GM12878 (cell line): Measurements from ENCODE around the gene PLXNB2. TPM values are rescaled to one million over a fixed set of nuclear protein-coding genes. Genes with fewer than 3 reads are reported as not detected.

Source experiments
- ATAC-seq: fragments of 200-7000 bp; cut with Tn5 transposase; 3 replicates; pipeline ENCODE4 v1.9.1; 2020; ENCODE audit warnings: mild to moderate bottlenecking, moderate library complexity
- BruUV-seq: library from RNA; stranded (reverse); fragments of 400-500 nt; replicated peaks from 2 replicates; lab custom pipeline; 2021; lab: Mats Ljungman, UMichigan
- CTCF ChIA-PET: fragments of 300-600 bp; sonication (Branson Sonifier 250); formaldehyde crosslinking; extraction: SDS; loops from one replicate; lab custom pipeline; 2021; ENCODE audit warnings: inconsistent platforms; lab: Yijun Ruan, JAX
- POLR2A ChIA-PET: fragments of 350-600 bp; formaldehyde crosslinking; extraction: SDS; loops from one replicate; lab custom pipeline; 2021; ENCODE audit warnings: inconsistent platforms; lab: Charles Lee
- RAD21 ChIA-PET: fragments of 300-600 bp; sonication (Branson Sonifier 250); formaldehyde crosslinking; loops from one replicate; lab custom pipeline; 2023; ENCODE audit warnings: antibody characterized with exemption; ENCODE audit not compliant: unreplicated experiment; lab: Charles Lee
- SMC1A ChIA-PET: fragments of 300-600 bp; sonication (Branson Sonifier 250); formaldehyde crosslinking; loops from one replicate; lab custom pipeline; 2023; ENCODE audit not compliant: unreplicated experiment, uncharacterized antibody; lab: Charles Lee
- DNase-seq: peaks from one replicate; pipeline ENCODE4 v3.0.0-alpha.2; 2011; ENCODE audit warnings: low read depth, low spot score
- FAIRE-seq: peaks from 3 replicates; lab custom pipeline; 2011; peaks lifted over from hg19 to GRCh38; lab: Jason Lieb, UNC
- H2AFZ ChIP-seq: 2 replicates; pipeline ENCODE4 v1.6.0; 2011; ENCODE audit warnings: low read depth, low read length, control low read depth; ENCODE audit not compliant: control insufficient read depth
- H3K27ac ChIP-seq: 2 replicates; pipeline ENCODE4 v1.5.1; 2011; ENCODE audit warnings: control low read depth; ENCODE audit not compliant: control insufficient read depth, insufficient read depth
- H3K27me3 ChIP-seq, 2 experiments: replicated peaks in 1 of 2; 2 replicates each; pipeline versions ENCODE4 v1.6.0 to v1.6.1; 2011; ENCODE audit warnings: low read length in 1 of 2; ENCODE audit not compliant: control insufficient read depth in 2 of 2, insufficient read depth in 2 of 2
- H3K36me3 ChIP-seq, 2 experiments: 2 replicates each; pipeline ENCODE4 v1.5.1; 2011; ENCODE audit warnings: low read length in 1 of 2; ENCODE audit not compliant: control insufficient read depth in 2 of 2, insufficient read depth in 2 of 2
- H3K4me1 ChIP-seq: 2 replicates; pipeline ENCODE4 v1.6.1; 2011; ENCODE audit warnings: mild to moderate bottlenecking, low read length, moderate library complexity, mixed read lengths; ENCODE audit not compliant: control insufficient read depth, insufficient read depth
- H3K4me2 ChIP-seq: 2 replicates; pipeline ENCODE4 v1.6.0; 2011; ENCODE audit warnings: control low read depth; ENCODE audit not compliant: control insufficient read depth, insufficient read depth
- H3K4me3 ChIP-seq: fragments of 200-600 bp; sonication (generic); 2 replicates; pipeline ENCODE4 v1.5.1; 2016
- H3K79me2 ChIP-seq: 2 replicates; pipeline ENCODE4 v1.6.0; 2011; ENCODE audit warnings: low read length; ENCODE audit not compliant: control insufficient read depth, insufficient read depth
- H3K9ac ChIP-seq: 2 replicates; pipeline ENCODE4 v1.8.0; 2011; ENCODE audit warnings: low read length, control low read depth, mixed read lengths; ENCODE audit not compliant: control insufficient read depth, insufficient read depth
- H3K9me3 ChIP-seq: replicated peaks from 3 replicates; pipeline ENCODE4 v1.5.1; 2011; ENCODE audit warnings: mild to moderate bottlenecking, low read length; ENCODE audit not compliant: control insufficient read depth, insufficient read depth
- H4K20me1 ChIP-seq: 2 replicates; pipeline ENCODE4 v1.6.0; 2011; ENCODE audit not compliant: control insufficient read depth, insufficient read depth
- ATF7 ChIP-seq: fragments of 450-650 bp; IDR thresholded peaks from 2 replicates; pipeline ENCODE4 v1.6.1; 2016; ENCODE audit warnings: low read depth, mild to moderate bottlenecking
- EGR1 ChIP-seq, 2 experiments: IDR thresholded peaks; 1 replicate in 1 of 2; 2 replicates in 1 of 2; pipeline ENCODE4 v1.6.1; 2011 to 2012; ENCODE audit warnings: low read depth in 2 of 2, low read length in 2 of 2, borderline replicate concordance in 1 of 2, mild to moderate bottlenecking in 1 of 2, moderate library complexity in 1 of 2
- GABPA ChIP-seq: IDR thresholded peaks from 2 replicates; pipeline ENCODE4 v1.6.1; 2014; ENCODE audit warnings: antibody characterized with exemption, low read depth, mild to moderate bottlenecking, inconsistent platforms
- MYC ChIP-seq: IDR thresholded peaks from 2 replicates; pipeline ENCODE4 v1.6.1; 2011; ENCODE audit warnings: mild to moderate bottlenecking, low read length, moderate library complexity, inconsistent platforms; ENCODE audit not compliant: insufficient read depth, insufficient replicate concordance, insufficient read length, severe bottlenecking
- NRF1 ChIP-seq: conservative IDR thresholded peaks from 2 replicates; pipeline ENCODE4 v1.6.1; 2011; ENCODE audit warnings: mild to moderate bottlenecking, low read depth, low read length, improper control_type of control experiment
- PKNOX1 ChIP-seq: fragments of 450-650 bp; IDR thresholded peaks from 2 replicates; pipeline ENCODE4 v1.6.1; 2016; ENCODE audit warnings: mild to moderate bottlenecking
- RUNX3 ChIP-seq: IDR thresholded peaks from 2 replicates; pipeline ENCODE4 v1.6.1; 2012; ENCODE audit warnings: low read length, inconsistent platforms
- WGBS: methylation state at CpG from one replicate; pipeline ENCODE4 v1.1.6; 2016; ENCODE audit warnings: low lambda C conversion rate; ENCODE audit not compliant: insufficient replicate concordance, insufficient coverage; ENCODE audit errors: missing lambda C conversion rate; 5-methylcytosine and 5-hydroxymethylcytosine counted together
- in situ Hi-C: fragments of 300-500 bp; cut with MboI; formaldehyde crosslinking; loops from 9 replicates; pipeline ENCODE4 v1.14.3; 2018; ENCODE audit warnings: mixed read lengths
- intact Hi-C: fragments of 100-400 bp; cut with micrococcal nuclease; formaldehyde crosslinking; loops from one replicate; pipeline ENCODE4 v1.14.2; 2022; ENCODE audit not compliant: unreplicated experiment
- polyA plus RNA-seq, 11 experiments: library from polyadenylated mRNA; depleted of rRNA in 4 of 11; unstranded in 6 of 11; stranded (reverse) in 5 of 11; fragments of >200 nt; fragmentation: Nextera tagmentation in 4 of 11; fragmentation: Illumina TruSeq in 1 of 11; extraction: Ambion mirVana in 4 of 11; extraction: Trizol in 1 of 11; gene quantifications; 1 replicate in 1 of 11; 2 replicates in 10 of 11; pipeline versions ENCODE4 v1.2.1 to v1.2.3, GENCODE V29; 2011 to 2016; ENCODE audit warnings: inconsistent platforms in 2 of 11, missing spikeins in 2 of 11, low read depth in 1 of 11
- total RNA-seq, 4 experiments: library from RNA; depleted of rRNA in 3 of 4; stranded (reverse); fragments of >200 nt in 3 of 4; fragmentation: Illumina TruSeq in 1 of 4; extraction: Trizol in 1 of 4; gene quantifications; 2 replicates each; pipeline versions ENCODE4 v1.2.1 to v1.2.3, GENCODE V29; 2013 to 2021
- TF ChIP-seq, protein P1 (sequence below): IDR thresholded peaks from 2 replicates; pipeline ENCODE4 v1.6.1; 2012; ENCODE audit warnings: mild to moderate bottlenecking, low read depth, low read length
- TF ChIP-seq, protein P2 (sequence below): fragments of 150-350 bp; IDR thresholded peaks from 2 replicates; pipeline ENCODE4 v1.6.1; 2014; ENCODE audit warnings: mild to moderate bottlenecking, low read depth, low read length

The PLXNB2 gene
- total and polyA plus RNA-seq, 10 of the 15 experiments (the other 5 are each of a cell fraction or from before 2014, with no cell fraction given): 0.68 to 134 (median 41.9) TPM

GRCh38 chr22:50269573-50269969, 37.9 kb downstream of the PLXNB2 start:
- CTCF ChIA-PET: interaction anchor here (1.2 kb wide), 1 partner anchor 18 kb away, joined by 3 read pairs; the partner anchor contains the start of gene HDAC10
- H3K9ac ChIP-seq: peak overlapping the region; percentile 39; the same call in 1 of the 2 replicates
- H2AFZ ChIP-seq: no peak overlapping the region; the same call in 1 of the 2 replicates

GRCh38 chr22:50268655-50269113, 38.8 kb downstream of the PLXNB2 start:
- no peak for FAIRE-seq
- no peak overlapping the region for H3K4me3 ChIP-seq
- TF ChIP-seq MYC (no peak), PKNOX1 (no peak), GABPA (no peak), ATF7 (no peak)
- TF ChIP-seq, protein P1, sequence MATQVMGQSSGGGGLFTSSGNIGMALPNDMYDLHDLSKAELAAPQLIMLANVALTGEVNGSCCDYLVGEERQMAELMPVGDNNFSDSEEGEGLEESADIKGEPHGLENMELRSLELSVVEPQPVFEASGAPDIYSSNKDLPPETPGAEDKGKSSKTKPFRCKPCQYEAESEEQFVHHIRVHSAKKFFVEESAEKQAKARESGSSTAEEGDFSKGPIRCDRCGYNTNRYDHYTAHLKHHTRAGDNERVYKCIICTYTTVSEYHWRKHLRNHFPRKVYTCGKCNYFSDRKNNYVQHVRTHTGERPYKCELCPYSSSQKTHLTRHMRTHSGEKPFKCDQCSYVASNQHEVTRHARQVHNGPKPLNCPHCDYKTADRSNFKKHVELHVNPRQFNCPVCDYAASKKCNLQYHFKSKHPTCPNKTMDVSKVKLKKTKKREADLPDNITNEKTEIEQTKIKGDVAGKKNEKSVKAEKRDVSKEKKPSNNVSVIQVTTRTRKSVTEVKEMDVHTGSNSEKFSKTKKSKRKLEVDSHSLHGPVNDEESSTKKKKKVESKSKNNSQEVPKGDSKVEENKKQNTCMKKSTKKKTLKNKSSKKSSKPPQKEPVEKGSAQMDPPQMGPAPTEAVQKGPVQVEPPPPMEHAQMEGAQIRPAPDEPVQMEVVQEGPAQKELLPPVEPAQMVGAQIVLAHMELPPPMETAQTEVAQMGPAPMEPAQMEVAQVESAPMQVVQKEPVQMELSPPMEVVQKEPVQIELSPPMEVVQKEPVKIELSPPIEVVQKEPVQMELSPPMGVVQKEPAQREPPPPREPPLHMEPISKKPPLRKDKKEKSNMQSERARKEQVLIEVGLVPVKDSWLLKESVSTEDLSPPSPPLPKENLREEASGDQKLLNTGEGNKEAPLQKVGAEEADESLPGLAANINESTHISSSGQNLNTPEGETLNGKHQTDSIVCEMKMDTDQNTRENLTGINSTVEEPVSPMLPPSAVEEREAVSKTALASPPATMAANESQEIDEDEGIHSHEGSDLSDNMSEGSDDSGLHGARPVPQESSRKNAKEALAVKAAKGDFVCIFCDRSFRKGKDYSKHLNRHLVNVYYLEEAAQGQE: no peak
- TF ChIP-seq, protein P2, sequence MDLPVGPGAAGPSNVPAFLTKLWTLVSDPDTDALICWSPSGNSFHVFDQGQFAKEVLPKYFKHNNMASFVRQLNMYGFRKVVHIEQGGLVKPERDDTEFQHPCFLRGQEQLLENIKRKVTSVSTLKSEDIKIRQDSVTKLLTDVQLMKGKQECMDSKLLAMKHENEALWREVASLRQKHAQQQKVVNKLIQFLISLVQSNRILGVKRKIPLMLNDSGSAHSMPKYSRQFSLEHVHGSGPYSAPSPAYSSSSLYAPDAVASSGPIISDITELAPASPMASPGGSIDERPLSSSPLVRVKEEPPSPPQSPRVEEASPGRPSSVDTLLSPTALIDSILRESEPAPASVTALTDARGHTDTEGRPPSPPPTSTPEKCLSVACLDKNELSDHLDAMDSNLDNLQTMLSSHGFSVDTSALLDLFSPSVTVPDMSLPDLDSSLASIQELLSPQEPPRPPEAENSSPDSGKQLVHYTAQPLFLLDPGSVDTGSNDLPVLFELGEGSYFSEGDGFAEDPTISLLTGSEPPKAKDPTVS: no peak

More at GRCh38 chr22:50269573-50269969, 37.9 kb downstream of the PLXNB2 start:
- Histone ChIP-seq H3K4me2 (peak overlapping the region; percentile 77), H4K20me1 (no peaks in the 10 kb centered on the region), H3K9me3 (no peaks in the 10 kb centered on the region), H3K4me3 (peak overlapping the region; percentile 76), H3K36me3 (no peaks in the 10 kb centered on the region), H3K27ac (no peak overlapping the region), H3K79me2 (no peaks in the 10 kb centered on the region), H3K27me3 (no peaks in the 10 kb centered on the region), H3K4me1 (peaks cover 12% of the 10 kb centered on the region)
- intact Hi-C loops: no loop called here
- no TSS peak for BruUV-seq
- in situ Hi-C loops: no loop called here
- ChIA-PET SMC1A (no interaction called here), RAD21 (interaction anchor here (1.1 kb wide), 1 partner anchor 18 kb away, joined by 3 read pairs; the partner anchor contains the start of gene HDAC10), POLR2A (no interaction called here)
- TF ChIP-seq EGR1 (IDR thresholded peaks at IDR 0.05; ENCODE audit: borderline replicate concordance in 1 of 2, low read depth in 2 of 2, low read length in 2 of 2): 0 out of 3 replicates have a peak, but pooled peaks of 1 of the 2 experiments have one; percentile 3
- TF ChIP-seq NRF1: no peak
- TF ChIP-seq RUNX3: peak; percentile 32; the same call in 1 of the 2 replicates
- FAIRE-seq (no peak), ATAC-seq (no peak), DNase-seq (no peak)
- 4% methylated on average over 16 of the region's 18 CpGs for WGBS

More at GRCh38 chr22:50268655-50269113, 38.8 kb downstream of the PLXNB2 start:
- Histone ChIP-seq H4K20me1 (no peaks in the 10 kb centered on the region), H3K9ac (no peak overlapping the region), H3K4me1 (peaks cover 14% of the 10 kb centered on the region), H3K27ac (no peak overlapping the region), H3K79me2 (no peaks in the 10 kb centered on the region), H3K9me3 (no peaks in the 10 kb centered on the region), H3K27me3 (no peaks in the 10 kb centered on the region), H3K36me3 (no peaks in the 10 kb centered on the region), H3K4me2 (peak overlapping the region; percentile 77; the same call in 1 of the 2 replicates), H2AFZ (no peak overlapping the region)
- POLR2A ChIA-PET: no interaction called here
- no TSS peak for BruUV-seq
- ATAC-seq: no peak
- DNase-seq: no peak
- SMC1A ChIA-PET: no interaction called here
- WGBS: 60% methylated on average over 9 of the region's 9 CpGs
- CTCF ChIA-PET: interaction anchor here (1.2 kb wide), 1 partner anchor 18 kb away, joined by 3 read pairs; the partner anchor contains the start of gene HDAC10
- in situ Hi-C loops (no loop called here), intact Hi-C loops (no loop called here)
- RAD21 ChIA-PET: interaction anchor here (1.1 kb wide), 1 partner anchor 18 kb away, joined by 3 read pairs; the partner anchor contains the start of gene HDAC10
